ENCODE measurements around the gene SLC6A6. TPM values are rescaled to one million over a fixed set of nuclear protein-coding genes. Genes with fewer than 3 reads are reported as not detected.
A peak's percentile ranks its signal among the peaks of the same experiment; 100 is the strongest.

SLC6A6 gene
- total RNA-seq, 1 experiment from 2014 or later, result 72.6 TPM

DNA sequence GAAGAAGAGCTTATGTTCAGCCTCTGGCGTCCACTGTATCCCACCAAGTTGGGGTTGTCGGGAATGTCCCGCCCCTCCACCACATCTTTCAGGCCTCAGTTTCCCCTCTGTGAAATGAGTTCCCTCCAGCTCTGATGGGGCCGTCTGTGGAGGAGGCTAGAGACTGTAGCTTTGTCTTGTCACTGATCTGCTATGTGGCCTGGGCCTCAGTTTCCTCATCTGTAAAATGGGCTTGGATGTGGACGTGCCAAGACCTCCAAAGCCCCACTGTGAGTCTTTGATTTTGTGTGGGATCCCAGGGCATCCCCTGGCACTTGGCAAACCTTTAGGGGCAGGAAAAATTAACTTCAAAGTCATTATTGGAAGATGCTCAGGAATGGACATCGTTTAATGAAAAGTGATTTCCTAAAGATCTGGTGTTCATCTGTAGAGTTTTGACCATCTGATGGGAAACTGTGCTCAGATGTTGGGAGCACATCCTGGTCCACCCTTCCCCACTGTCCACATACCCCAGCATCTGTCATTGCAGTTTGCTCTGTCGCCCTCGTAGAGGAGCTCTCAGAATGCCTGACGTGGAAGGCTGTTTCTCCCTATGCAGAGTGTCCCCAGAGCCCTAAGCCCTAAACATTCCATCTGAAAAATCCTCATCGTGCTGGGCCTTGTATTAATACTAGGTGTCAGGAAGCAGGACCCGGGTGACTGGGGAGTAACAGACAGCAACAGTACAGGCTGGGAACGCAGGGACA, 28.5 kb downstream of the SLC6A6 start:
- Mint-ChIP-seq H3K4me1 (peaks cover 39 to 41% of the 10 kb centered on the region in 2 experiments), H3K27me3 (ENCODE audit: low read depth) (no peaks in the 10 kb centered on the region; the same call in 1 of the 2 replicates), H3K27ac (peak overlapping the region in 2 of 3 experiments; percentile 20 to 50; a peak in 1 of 7 replicates), H3K9me3 (no peaks in the 10 kb centered on the region), H3K36me3 (ENCODE audit: insufficient read depth in 1 of 3, low read depth in 3 of 3) (no peaks in the 10 kb centered on the region; a peak in 2 of 7 replicates), H3K4me3 (no peak overlapping the region)
- WGBS (ENCODE audit: extremely low coverage, insufficient read length, low lambda C conversion rate), result no CpG with 5 or more reads among the region's 12 CpGs
- no peak overlapping the region for H3K23ac ChIP-seq (ENCODE audit: insufficient read length, low read depth, low read length)
- H3K79me2 ChIP-seq (ENCODE audit: insufficient read depth, low read length), result no peaks in the 10 kb centered on the region
- H2AFZ ChIP-seq (ENCODE audit: low read length), result no peak overlapping the region
- H3K14ac ChIP-seq (ENCODE audit: insufficient read depth, low read length), result no peak overlapping the region; the same call in 1 of the 2 replicates
- H2BK5ac ChIP-seq (ENCODE audit: insufficient read length, low read length), result no peak overlapping the region
- H3K18ac ChIP-seq (ENCODE audit: insufficient read length, low read depth, low read length), result no peak overlapping the region
- no peak overlapping the region for H2BK20ac ChIP-seq (ENCODE audit: low read depth, low read length, poor library complexity, severe bottlenecking)
- H3T11ph ChIP-seq (ENCODE audit: low read length), result no peak overlapping the region
- H3K79me1 ChIP-seq (ENCODE audit: insufficient read depth, low read depth, low read length, poor library complexity, severe bottlenecking), result peaks cover 10% of the 10 kb centered on the region
- no peak overlapping the region for H3K56ac ChIP-seq (ENCODE audit: insufficient read length, low read depth, low read length)
- H4K8ac ChIP-seq (replicated peaks; ENCODE audit: insufficient read length, low read depth, low read length), result no peak overlapping the region
- H2BK15ac ChIP-seq (ENCODE audit: low read depth, low read length), result no peak overlapping the region
- no peak overlapping the region for H3K4ac ChIP-seq (ENCODE audit: low read depth, low read length)
- no peak overlapping the region for H2BK12ac ChIP-seq (ENCODE audit: insufficient read length, low read depth, low read length)
- H4K91ac ChIP-seq (ENCODE audit: insufficient read length, low read depth, low read length), result no peak overlapping the region
- no peak overlapping the region for H3K4me2 ChIP-seq (ENCODE audit: insufficient read depth, insufficient read length, low read length)
- H3K9ac ChIP-seq (ENCODE audit: extremely low read depth, insufficient read length, low read length), result no peak overlapping the region
- no peak overlapping the region for H4K5ac ChIP-seq (ENCODE audit: insufficient read length, low read depth, low read length)
- H2AK5ac ChIP-seq (ENCODE audit: insufficient read length, low read length), result no peak overlapping the region
- peaks cover 3% of the 10 kb centered on the region for H3K23me2 ChIP-seq (ENCODE audit: insufficient read length, low read depth, low read length, poor library complexity, severe bottlenecking)
- TF ChIP-seq, protein P1, sequence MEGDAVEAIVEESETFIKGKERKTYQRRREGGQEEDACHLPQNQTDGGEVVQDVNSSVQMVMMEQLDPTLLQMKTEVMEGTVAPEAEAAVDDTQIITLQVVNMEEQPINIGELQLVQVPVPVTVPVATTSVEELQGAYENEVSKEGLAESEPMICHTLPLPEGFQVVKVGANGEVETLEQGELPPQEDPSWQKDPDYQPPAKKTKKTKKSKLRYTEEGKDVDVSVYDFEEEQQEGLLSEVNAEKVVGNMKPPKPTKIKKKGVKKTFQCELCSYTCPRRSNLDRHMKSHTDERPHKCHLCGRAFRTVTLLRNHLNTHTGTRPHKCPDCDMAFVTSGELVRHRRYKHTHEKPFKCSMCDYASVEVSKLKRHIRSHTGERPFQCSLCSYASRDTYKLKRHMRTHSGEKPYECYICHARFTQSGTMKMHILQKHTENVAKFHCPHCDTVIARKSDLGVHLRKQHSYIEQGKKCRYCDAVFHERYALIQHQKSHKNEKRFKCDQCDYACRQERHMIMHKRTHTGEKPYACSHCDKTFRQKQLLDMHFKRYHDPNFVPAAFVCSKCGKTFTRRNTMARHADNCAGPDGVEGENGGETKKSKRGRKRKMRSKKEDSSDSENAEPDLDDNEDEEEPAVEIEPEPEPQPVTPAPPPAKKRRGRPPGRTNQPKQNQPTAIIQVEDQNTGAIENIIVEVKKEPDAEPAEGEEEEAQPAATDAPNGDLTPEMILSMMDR (conservative IDR thresholded peaks at IDR 0.05), result no peak
- no peaks in the 10 kb centered on the region for H3K27me3 ChIP-seq (ENCODE audit: insufficient read depth, low read length)
- H3K27ac ChIP-seq (ENCODE audit: insufficient read length, low read depth, low read length), result no peak overlapping the region
- H4K20me1 ChIP-seq (ENCODE audit: control insufficient read depth, insufficient read depth, insufficient read length), result no peaks in the 10 kb centered on the region
- peaks cover 3% of the 10 kb centered on the region; the same call in 1 of the 2 replicates for H3K4me1 ChIP-seq (ENCODE audit: insufficient read depth, low read length)
- DNase-seq, result no peak
- no peaks in the 10 kb centered on the region for H3K9me3 ChIP-seq (ENCODE audit: control insufficient read depth, low read depth, low read length)
- H2BK120ac ChIP-seq (ENCODE audit: low read depth, low read length, poor library complexity, severe bottlenecking), result no peak overlapping the region

Data from H9 (cell line).